IMR-90 (cell line): ENCODE measurements around the gene ADM5. TPM values are rescaled to one million over a fixed set of nuclear protein-coding genes. Genes with fewer than 3 reads are reported as not detected.

Experiments
- ATAC-seq: fragments of 200-7000 bp; cut with Tn5 transposase; 2 replicates; pipeline ENCODE4 v1.9.1; 2020; ENCODE audit warnings: low read depth, mild to moderate bottlenecking, moderate library complexity
- BruUV-seq: library from RNA; stranded (reverse); fragments of 400-500 nt; replicated peaks from 2 replicates; lab custom pipeline; 2021; lab: Mats Ljungman, UMichigan
- CTCF ChIA-PET: fragments of 300-600 bp; formaldehyde crosslinking; extraction: SDS; loops from one replicate; lab custom pipeline; 2021; ENCODE audit warnings: antibody characterized with exemption; lab: Yijun Ruan, JAX
- POLR2A ChIA-PET: fragments of 300-600 bp; sonication (Branson Sonifier 250); formaldehyde crosslinking; loops from one replicate; lab custom pipeline; 2022; ENCODE audit warnings: antibody characterized with exemption; ENCODE audit not compliant: unreplicated experiment; lab: Charles Lee
- DNase-seq: peaks from one replicate; pipeline ENCODE4 v3.0.0; 2013
- H2AFZ ChIP-seq: replicated peaks from 2 replicates; pipeline ENCODE3; 2013; ENCODE audit warnings: low read length, mild to moderate bottlenecking; ENCODE audit not compliant: poor library complexity
- H2AK5ac ChIP-seq: 2 replicates; pipeline ENCODE4 v1.6.1; 2013; ENCODE audit warnings: low read depth, low read length, inconsistent platforms
- H2AK9ac ChIP-seq: replicated peaks from 2 replicates; pipeline ENCODE3; 2013; ENCODE audit warnings: mild to moderate bottlenecking, low read depth, low read length, moderate library complexity; ENCODE audit not compliant: poor library complexity
- H2BK120ac ChIP-seq: 2 replicates; pipeline ENCODE4 v1.6.1; 2013; ENCODE audit warnings: low read depth, low read length, inconsistent platforms
- H2BK15ac ChIP-seq: 3 replicates; pipeline ENCODE4 v1.6.1; 2013; ENCODE audit warnings: low read depth, low read length, inconsistent platforms
- H2BK20ac ChIP-seq: 2 replicates; pipeline ENCODE4 v1.6.1; 2013; ENCODE audit warnings: low read depth, mild to moderate bottlenecking, inconsistent platforms, low read length, moderate library complexity
- H2BK5ac ChIP-seq: 2 replicates; pipeline ENCODE4 v1.6.1; 2013; ENCODE audit warnings: mild to moderate bottlenecking, low read depth, low read length, inconsistent platforms; ENCODE audit not compliant: poor library complexity, severe bottlenecking
- H3K14ac ChIP-seq: replicated peaks from 2 replicates; pipeline ENCODE4 v1.6.1; 2013; ENCODE audit warnings: low read depth, low read length, inconsistent platforms
- H3K18ac ChIP-seq: 2 replicates; pipeline ENCODE4 v1.6.1; 2013; ENCODE audit warnings: low read depth, low read length, control low read depth
- H3K23ac ChIP-seq: 2 replicates; pipeline ENCODE4 v1.6.1; 2013; ENCODE audit warnings: low read depth, low read length, inconsistent platforms
- H3K27ac ChIP-seq: 2 replicates; pipeline ENCODE4 v1.5.1; 2013; ENCODE audit warnings: mild to moderate bottlenecking, control low read depth, low read length; ENCODE audit not compliant: insufficient read depth
- H3K27me3 ChIP-seq: 2 replicates; pipeline ENCODE4 v1.6.1; 2013; ENCODE audit warnings: low read length; ENCODE audit not compliant: control insufficient read depth, insufficient read depth
- H3K36me3 ChIP-seq: 2 replicates; pipeline ENCODE4 v1.6.1; 2013; ENCODE audit warnings: low read length, mixed read lengths; ENCODE audit not compliant: control insufficient read depth, insufficient read depth
- H3K4ac ChIP-seq: 2 replicates; pipeline ENCODE4 v1.6.1; 2013; ENCODE audit warnings: low read depth, low read length, inconsistent platforms
- H3K4me1 ChIP-seq: 2 replicates; pipeline ENCODE4 v1.6.1; 2013; ENCODE audit warnings: low read length, mixed read lengths; ENCODE audit not compliant: control insufficient read depth, insufficient read depth
- H3K4me2 ChIP-seq: 2 replicates; pipeline ENCODE4 v1.6.1; 2013; ENCODE audit warnings: low read depth, mild to moderate bottlenecking, control low read depth, low read length, moderate library complexity
- H3K4me3 ChIP-seq: 2 replicates; pipeline ENCODE4 v1.5.1; 2013; ENCODE audit warnings: low read depth, mild to moderate bottlenecking, control low read depth, low read length, moderate library complexity; ENCODE audit not compliant: insufficient read depth
- H3K56ac ChIP-seq: 2 replicates; pipeline ENCODE4 v1.6.1; 2013; ENCODE audit warnings: low read length, inconsistent platforms; ENCODE audit not compliant: insufficient read depth; ENCODE audit errors: extremely low read depth
- H3K79me1 ChIP-seq, 2 experiments: 2 replicates each; pipeline ENCODE4 v1.6.1; 2013; ENCODE audit warnings: low read length in 2 of 2, inconsistent platforms in 1 of 2, low read depth in 1 of 2
- H3K9ac ChIP-seq: 2 replicates; pipeline ENCODE4 v1.6.1; 2013; ENCODE audit warnings: low read depth, low read length, control low read depth
- H3K9me1 ChIP-seq: 2 replicates; pipeline ENCODE4 v1.6.1; 2013; ENCODE audit warnings: low read length, inconsistent platforms; ENCODE audit not compliant: insufficient read depth
- H3K9me3 ChIP-seq: 2 replicates; pipeline ENCODE4 v1.6.1; 2013; ENCODE audit warnings: low read length; ENCODE audit not compliant: control insufficient read depth, insufficient read depth
- H4K20me1 ChIP-seq: 2 replicates; pipeline ENCODE4 v1.6.1; 2013; ENCODE audit warnings: low read length, inconsistent platforms; ENCODE audit not compliant: insufficient read depth
- H4K5ac ChIP-seq: 2 replicates; pipeline ENCODE4 v1.6.1; 2013; ENCODE audit warnings: mild to moderate bottlenecking, low read depth, low read length, control low read depth
- H4K8ac ChIP-seq, 2 experiments: 2 replicates each; pipeline ENCODE4 v1.6.1; 2013; ENCODE audit warnings: low read depth in 2 of 2, low read length in 2 of 2, control low read depth in 1 of 2, inconsistent platforms in 1 of 2
- H4K91ac ChIP-seq: 2 replicates; pipeline ENCODE4 v1.6.1; 2013; ENCODE audit warnings: low read depth, low read length, inconsistent platforms; ENCODE audit not compliant: insufficient read depth
- CEBPB ChIP-seq: IDR thresholded peaks from 2 replicates; pipeline ENCODE4 v1.6.1; 2012; ENCODE audit warnings: low read depth, low read length, improper control_type of control experiment
- CHD1 ChIP-seq: IDR thresholded peaks from 2 replicates; pipeline ENCODE4 v1.6.1; 2012; ENCODE audit warnings: low read depth, low read length, improper control_type of control experiment
- FOS ChIP-seq: fragments of 150-350 bp; IDR thresholded peaks from 2 replicates; pipeline ENCODE4 v1.6.1; 2016; ENCODE audit warnings: low read depth, low read length
- MAFK ChIP-seq: IDR thresholded peaks from 2 replicates; pipeline ENCODE4 v1.6.1; 2012; ENCODE audit warnings: low read depth, low read length, improper control_type of control experiment
- MAZ ChIP-seq: IDR thresholded peaks from 2 replicates; pipeline ENCODE4 v1.6.1; 2012; ENCODE audit warnings: low read depth, mild to moderate bottlenecking, low read length, improper control_type of control experiment, moderate library complexity, borderline replicate concordance
- NFE2L2 ChIP-seq: fragments of 150-350 bp; IDR thresholded peaks from 2 replicates; pipeline ENCODE4 v1.6.1; 2016; ENCODE audit warnings: low read depth, mild to moderate bottlenecking, low read length
- POLR2A ChIP-seq: IDR thresholded peaks from 2 replicates; pipeline ENCODE4 v1.6.1; 2012; ENCODE audit warnings: mild to moderate bottlenecking, low read depth, low read length
- RAD21 ChIP-seq: IDR thresholded peaks from 2 replicates; pipeline ENCODE4 v1.6.1; 2012; ENCODE audit warnings: low read length, improper control_type of control experiment
- RCOR1 ChIP-seq: IDR thresholded peaks from 2 replicates; pipeline ENCODE4 v1.6.1; 2012; ENCODE audit warnings: mild to moderate bottlenecking, low read length, improper control_type of control experiment; ENCODE audit not compliant: insufficient replicate concordance
- RFX5 ChIP-seq: IDR thresholded peaks from 2 replicates; pipeline ENCODE4 v1.8.0; 2012; ENCODE audit warnings: low read depth, mild to moderate bottlenecking, low read length, moderate library complexity
- WGBS, 2 experiments: methylation state at CpG; one replicate each; pipeline versions ENCODE4 v1.1.5 to v1.1.7; 2013; ENCODE audit warnings: missing lambda C conversion rate in 2 of 2; ENCODE audit not compliant: insufficient read length in 1 of 2; ENCODE audit errors: extremely low coverage in 2 of 2; 5-methylcytosine and 5-hydroxymethylcytosine counted together
- dilution Hi-C: fragments of 300-500 bp; cut with HindIII; formaldehyde crosslinking; loops from one replicate; pipeline ENCODE4 v1.14.3; 2018; ENCODE audit warnings: low sequenced_read_pairs; ENCODE audit not compliant: unreplicated experiment
- in situ Hi-C: fragments of 300-500 bp; cut with MboI; formaldehyde crosslinking; loops from 3 replicates; pipeline ENCODE4 v1.14.3; 2019; ENCODE audit warnings: low sequenced_read_pairs, inconsistent platforms, mixed read lengths
- intact Hi-C: fragments of 100-400 bp; cut with micrococcal nuclease; formaldehyde crosslinking; loops from 2 replicates; pipeline ENCODE4 v1.10.0; 2022
- polyA plus RNA-seq, 3 experiments: library from polyadenylated mRNA; depleted of rRNA; stranded (reverse); fragments of >200 nt; gene quantifications; 2 replicates each; pipeline ENCODE4 v1.2.3, GENCODE V29; 2012; ENCODE audit warnings: low replicate concordance in 1 of 3
- total RNA-seq: library from RNA; depleted of rRNA; stranded (reverse); fragments of >200 nt; gene quantifications from 2 replicates; pipeline ENCODE4 v1.2.3, GENCODE V29; 2012
- TF ChIP-seq, protein P1 (sequence below): fragments of 150-350 bp; IDR thresholded peaks from 2 replicates; pipeline ENCODE4 v1.6.1; 2017; ENCODE audit warnings: mild to moderate bottlenecking, antibody characterized with exemption, low read length, low read depth
- TF ChIP-seq, protein P2 (sequence below): conservative IDR thresholded peaks from 2 replicates; pipeline ENCODE4 v1.5.1; 2012; ENCODE audit warnings: mild to moderate bottlenecking, low read depth, low read length, improper control_type of control experiment

The ADM5 gene
- total and polyA plus RNA-seq, 2 of the 4 experiments (the other 2 are of a cell fraction) = 0.18 to 0.99 TPM

DNA sequence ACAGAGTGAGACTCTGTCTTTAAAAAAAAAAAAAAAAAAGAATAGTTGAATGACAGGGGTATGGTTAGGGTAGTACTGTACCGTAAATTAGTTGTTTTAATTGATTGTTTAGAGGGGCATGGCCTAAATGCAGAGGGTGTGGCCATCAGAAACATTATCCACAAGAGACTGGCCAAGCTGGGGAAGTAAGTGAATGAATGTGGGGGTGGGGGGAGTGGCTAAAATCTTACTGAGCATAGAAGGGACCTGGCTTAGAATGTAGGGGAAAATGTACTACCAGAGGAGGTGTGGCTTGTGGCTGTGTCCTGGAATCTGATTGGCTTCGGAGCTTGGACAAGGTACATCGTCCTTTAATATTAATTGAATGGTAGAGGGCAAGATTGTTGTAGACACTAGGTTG, 19.9 kb upstream of the ADM5 start:
- H3K79me1 ChIP-seq = peaks cover 8 to 48% of the 10 kb centered on the region in 2 experiments; a peak in 3 of 4 replicates
- POLR2A ChIA-PET = no interaction called here
- DNase-seq = no peak
- H3K4me1 ChIP-seq = peaks cover 7% of the 10 kb centered on the region
- H4K91ac ChIP-seq = no peak overlapping the region
- no peak overlapping the region for H2BK20ac ChIP-seq
- H3K4ac ChIP-seq = no peak overlapping the region
- H2BK120ac ChIP-seq = no peak overlapping the region
- H4K5ac ChIP-seq = no peak overlapping the region
- CTCF ChIA-PET = no interaction called here
- no peak overlapping the region for H3K4me2 ChIP-seq
- H3K9me1 ChIP-seq = no peaks in the 10 kb centered on the region
- no peak overlapping the region for H2AK9ac ChIP-seq
- no peak overlapping the region for H3K4me3 ChIP-seq
- H2AK5ac ChIP-seq = no peak overlapping the region
- no peaks in the 10 kb centered on the region for H3K27me3 ChIP-seq
- no peak overlapping the region for H3K9ac ChIP-seq
- no peaks in the 10 kb centered on the region; the same call in 1 of the 2 replicates for H4K20me1 ChIP-seq
- no peak overlapping the region for H4K8ac ChIP-seq
- no peak overlapping the region for H3K18ac ChIP-seq
- intact Hi-C loops (no loop called here), dilution Hi-C loops (no loop called here), in situ Hi-C loops (loop anchor here (10.0 kb wide), 1 partner anchor 175 kb away; the partner anchor contains the start of gene RPS11)
- H3K56ac ChIP-seq = no peak overlapping the region
- H3K23ac ChIP-seq = no peak overlapping the region
- no peaks in the 10 kb centered on the region for H3K9me3 ChIP-seq
- BruUV-seq = no TSS peak
- no peak overlapping the region for H2BK15ac ChIP-seq
- H3K14ac ChIP-seq = no peak overlapping the region
- ATAC-seq = no peak
- WGBS, 2 experiments = no CpG with 5 or more reads among the region's 3 CpGs
- no peak overlapping the region for H2AFZ ChIP-seq
- H2BK5ac ChIP-seq = no peak overlapping the region
- peaks cover 3% of the 10 kb centered on the region; the same call in 1 of the 2 replicates for H3K36me3 ChIP-seq
- H3K27ac ChIP-seq = no peak overlapping the region
- no peak for TF ChIP-seq MAFK
- no peak for TF ChIP-seq RFX5
- TF ChIP-seq POLR2A = no peak
- TF ChIP-seq, protein P1, sequence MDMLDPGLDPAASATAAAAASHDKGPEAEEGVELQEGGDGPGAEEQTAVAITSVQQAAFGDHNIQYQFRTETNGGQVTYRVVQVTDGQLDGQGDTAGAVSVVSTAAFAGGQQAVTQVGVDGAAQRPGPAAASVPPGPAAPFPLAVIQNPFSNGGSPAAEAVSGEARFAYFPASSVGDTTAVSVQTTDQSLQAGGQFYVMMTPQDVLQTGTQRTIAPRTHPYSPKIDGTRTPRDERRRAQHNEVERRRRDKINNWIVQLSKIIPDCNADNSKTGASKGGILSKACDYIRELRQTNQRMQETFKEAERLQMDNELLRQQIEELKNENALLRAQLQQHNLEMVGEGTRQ = no peak
- TF ChIP-seq CHD1 = no peak
- no peak for TF ChIP-seq CEBPB
- TF ChIP-seq, protein P2, sequence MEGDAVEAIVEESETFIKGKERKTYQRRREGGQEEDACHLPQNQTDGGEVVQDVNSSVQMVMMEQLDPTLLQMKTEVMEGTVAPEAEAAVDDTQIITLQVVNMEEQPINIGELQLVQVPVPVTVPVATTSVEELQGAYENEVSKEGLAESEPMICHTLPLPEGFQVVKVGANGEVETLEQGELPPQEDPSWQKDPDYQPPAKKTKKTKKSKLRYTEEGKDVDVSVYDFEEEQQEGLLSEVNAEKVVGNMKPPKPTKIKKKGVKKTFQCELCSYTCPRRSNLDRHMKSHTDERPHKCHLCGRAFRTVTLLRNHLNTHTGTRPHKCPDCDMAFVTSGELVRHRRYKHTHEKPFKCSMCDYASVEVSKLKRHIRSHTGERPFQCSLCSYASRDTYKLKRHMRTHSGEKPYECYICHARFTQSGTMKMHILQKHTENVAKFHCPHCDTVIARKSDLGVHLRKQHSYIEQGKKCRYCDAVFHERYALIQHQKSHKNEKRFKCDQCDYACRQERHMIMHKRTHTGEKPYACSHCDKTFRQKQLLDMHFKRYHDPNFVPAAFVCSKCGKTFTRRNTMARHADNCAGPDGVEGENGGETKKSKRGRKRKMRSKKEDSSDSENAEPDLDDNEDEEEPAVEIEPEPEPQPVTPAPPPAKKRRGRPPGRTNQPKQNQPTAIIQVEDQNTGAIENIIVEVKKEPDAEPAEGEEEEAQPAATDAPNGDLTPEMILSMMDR = no peak
- no peak for TF ChIP-seq RCOR1
- TF ChIP-seq NFE2L2 = no peak
- TF ChIP-seq RAD21 = no peak
- no peak for TF ChIP-seq MAZ
- no peak for TF ChIP-seq FOS
